Measurements from ENCODE around the gene NTM.

GRCh38 chr11:131669401-131669780 is 299.0 kb downstream of the NTM start:
- TF ChIP-seq ELK4 (IDR thresholded peaks at IDR 0.05; ENCODE audit: borderline replicate concordance, low read depth, low read length) (no peak), ZFP41 (tag by site-specific recombination; IDR thresholded peaks at IDR 0.05; ENCODE audit: borderline replicate concordance) (no peak), ZNF398 (tag by site-specific recombination; IDR thresholded peaks at IDR 0.05) (no peak), KLF1 (tag by site-specific recombination; IDR thresholded peaks at IDR 0.05) (no peak), BCL11A (tag by site-specific recombination; IDR thresholded peaks at IDR 0.05; ENCODE audit: low read depth) (no peak), ZNF16 (tag by site-specific recombination; IDR thresholded peaks at IDR 0.05; ENCODE audit: low read depth) (no peak), ZNF707 (tag by site-specific recombination; IDR thresholded peaks at IDR 0.05) (no peak)
- TF ChIP-seq, protein P1, sequence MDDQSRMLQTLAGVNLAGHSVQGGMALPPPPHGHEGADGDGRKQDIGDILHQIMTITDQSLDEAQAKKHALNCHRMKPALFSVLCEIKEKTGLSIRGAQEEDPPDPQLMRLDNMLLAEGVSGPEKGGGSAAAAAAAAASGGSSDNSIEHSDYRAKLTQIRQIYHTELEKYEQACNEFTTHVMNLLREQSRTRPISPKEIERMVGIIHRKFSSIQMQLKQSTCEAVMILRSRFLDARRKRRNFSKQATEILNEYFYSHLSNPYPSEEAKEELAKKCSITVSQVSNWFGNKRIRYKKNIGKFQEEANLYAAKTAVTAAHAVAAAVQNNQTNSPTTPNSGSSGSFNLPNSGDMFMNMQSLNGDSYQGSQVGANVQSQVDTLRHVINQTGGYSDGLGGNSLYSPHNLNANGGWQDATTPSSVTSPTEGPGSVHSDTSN (CRISPR knock-in tag; IDR thresholded peaks at IDR 0.05) = no peak
- TF ChIP-seq, protein P2, sequence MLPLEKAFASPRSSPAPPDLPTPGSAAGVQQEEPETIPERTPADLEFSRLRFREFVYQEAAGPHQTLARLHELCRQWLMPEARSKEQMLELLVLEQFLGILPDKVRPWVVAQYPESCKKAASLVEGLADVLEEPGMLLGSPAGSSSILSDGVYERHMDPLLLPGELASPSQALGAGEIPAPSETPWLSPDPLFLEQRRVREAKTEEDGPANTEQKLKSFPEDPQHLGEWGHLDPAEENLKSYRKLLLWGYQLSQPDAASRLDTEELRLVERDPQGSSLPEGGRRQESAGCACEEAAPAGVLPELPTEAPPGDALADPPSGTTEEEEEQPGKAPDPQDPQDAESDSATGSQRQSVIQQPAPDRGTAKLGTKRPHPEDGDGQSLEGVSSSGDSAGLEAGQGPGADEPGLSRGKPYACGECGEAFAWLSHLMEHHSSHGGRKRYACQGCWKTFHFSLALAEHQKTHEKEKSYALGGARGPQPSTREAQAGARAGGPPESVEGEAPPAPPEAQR (tag by site-specific recombination; IDR thresholded peaks at IDR 0.05) = no peak
- TF ChIP-seq, protein P3, sequence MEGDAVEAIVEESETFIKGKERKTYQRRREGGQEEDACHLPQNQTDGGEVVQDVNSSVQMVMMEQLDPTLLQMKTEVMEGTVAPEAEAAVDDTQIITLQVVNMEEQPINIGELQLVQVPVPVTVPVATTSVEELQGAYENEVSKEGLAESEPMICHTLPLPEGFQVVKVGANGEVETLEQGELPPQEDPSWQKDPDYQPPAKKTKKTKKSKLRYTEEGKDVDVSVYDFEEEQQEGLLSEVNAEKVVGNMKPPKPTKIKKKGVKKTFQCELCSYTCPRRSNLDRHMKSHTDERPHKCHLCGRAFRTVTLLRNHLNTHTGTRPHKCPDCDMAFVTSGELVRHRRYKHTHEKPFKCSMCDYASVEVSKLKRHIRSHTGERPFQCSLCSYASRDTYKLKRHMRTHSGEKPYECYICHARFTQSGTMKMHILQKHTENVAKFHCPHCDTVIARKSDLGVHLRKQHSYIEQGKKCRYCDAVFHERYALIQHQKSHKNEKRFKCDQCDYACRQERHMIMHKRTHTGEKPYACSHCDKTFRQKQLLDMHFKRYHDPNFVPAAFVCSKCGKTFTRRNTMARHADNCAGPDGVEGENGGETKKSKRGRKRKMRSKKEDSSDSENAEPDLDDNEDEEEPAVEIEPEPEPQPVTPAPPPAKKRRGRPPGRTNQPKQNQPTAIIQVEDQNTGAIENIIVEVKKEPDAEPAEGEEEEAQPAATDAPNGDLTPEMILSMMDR (tag by site-specific recombination; IDR thresholded peaks at IDR 0.05) = no peak

Measured in HEK293 (cell line).